Ovary (tissue), 9 donors: ENCODE measurements around the gene CAPN13. TPM values are rescaled to one million over a fixed set of nuclear protein-coding genes. Genes with fewer than 3 reads are reported as not detected.

Source experiments
- DNase-seq, 5 donors: peaks; one replicate each; pipeline ENCODE4 v3.0.0-alpha.2; 2019 to 2020
- H3K27ac ChIP-seq, 2 donors: fragments of 200-600 bp; one replicate each; pipeline versions ENCODE4 v1.5.1 to v1.8.0; 2019 to 2022
- H3K27me3 ChIP-seq: fragments of 200-600 bp; one replicate; pipeline ENCODE4 v1.8.0; 2022
- H3K36me3 ChIP-seq: fragments of 200-600 bp; sonication (generic); one replicate; pipeline ENCODE4 v1.5.1; 2019
- H3K4me1 ChIP-seq: one replicate; pipeline ENCODE4 v1.8.1; 2013; ENCODE audit warnings: mild to moderate bottlenecking, moderate library complexity; ENCODE audit not compliant: insufficient read depth
- H3K4me3 ChIP-seq: fragments of 200-600 bp; sonication (generic); one replicate; pipeline ENCODE4 v1.5.1; 2017
- H3K9me3 ChIP-seq, 2 donors: fragments of 200-600 bp in 1 of 2; sonication (generic) in 1 of 2; one replicate each; pipeline versions ENCODE4 v1.5.1 to v1.8.1; 2013 to 2019; ENCODE audit warnings: mild to moderate bottlenecking in 1 of 2, moderate library complexity in 1 of 2
- EP300 ChIP-seq: sonication (generic); formaldehyde crosslinking; IDR thresholded peaks from one replicate; pipeline ENCODE4 v1.6.1; 2017; ENCODE audit warnings: antibody characterized with exemption
- POLR2A ChIP-seq: fragments of 450-650 bp; IDR thresholded peaks from one replicate; pipeline ENCODE4 v1.6.1; 2017; ENCODE audit warnings: antibody characterized with exemption, mild to moderate bottlenecking, moderate library complexity
- WGBS, 3 donors: extraction: QIAGEN DNeasy Blood & Tissue Kit in 1 of 3; methylation state at CpG; one replicate each; pipeline versions ENCODE4 v1.1.5 to v1.1.7; 2013 to 2017; 5-methylcytosine and 5-hydroxymethylcytosine counted together
- intact Hi-C, 4 donors: fragments of 100-400 bp; cut with DNase I; formaldehyde crosslinking; loops; one replicate each; pipeline versions ENCODE4 v1.11.0 to v1.15.1; 2022 to 2023
- polyA plus RNA-seq, 2 donors: library from polyadenylated mRNA; stranded (reverse); fragments of 200-250 nt in 1 of 2; fragments of 350-450 nt in 1 of 2; fragmentation: Illumina TruSeq in 1 of 2; extraction: RNeasy Lipid Tissue Mini Kit (QIAGEN cat#74804) in 1 of 2; gene quantifications; one replicate each; pipeline ENCODE4 v1.2.3, GENCODE V29; 2013 to 2014
- total RNA-seq, 7 donors: library from RNA; depleted of rRNA in 2 of 7; stranded (reverse); fragments of >200 nt in 2 of 7; fragmentation: NEBNext Ultra II Directional in 3 of 7; extraction: Animal tissue kit (Norgen Biotek cat#: 25700) in 3 of 7; gene quantifications; one replicate each; pipeline versions ENCODE4 v1.1.0 to v1.2.4, GENCODE V29; 2016 to 2023
- TF ChIP-seq, protein P1 (sequence below), 3 donors: fragments of 450-650 bp in 2 of 3; fragments of 200-600 bp in 1 of 3; IDR thresholded peaks; one replicate each; pipeline versions ENCODE4 v1.5.1 to v1.8.0; 2016 to 2022; ENCODE audit warnings: antibody characterized with exemption in 3 of 3, mild to moderate bottlenecking in 1 of 3
- donor health status: DM: no; HTN: no; CAD: no; lungs with moderate emphysema.
- donor health status: DM: no; HTN: no; CAD: no.
- donor health status: Bipolar disorder and iron deficiency.
- donor health status: DM: yes; HTN: yes; CAD: no.
- donor health status: DM: no; HTN: no; CAD: no.
- donor health status: DM: yes; HTN: yes; CAD: no.

Gene CAPN13
- total and polyA plus RNA-seq, 9 donors: 0.05 to 2.5 (median 0.30) TPM; not detected in 4

DNA sequence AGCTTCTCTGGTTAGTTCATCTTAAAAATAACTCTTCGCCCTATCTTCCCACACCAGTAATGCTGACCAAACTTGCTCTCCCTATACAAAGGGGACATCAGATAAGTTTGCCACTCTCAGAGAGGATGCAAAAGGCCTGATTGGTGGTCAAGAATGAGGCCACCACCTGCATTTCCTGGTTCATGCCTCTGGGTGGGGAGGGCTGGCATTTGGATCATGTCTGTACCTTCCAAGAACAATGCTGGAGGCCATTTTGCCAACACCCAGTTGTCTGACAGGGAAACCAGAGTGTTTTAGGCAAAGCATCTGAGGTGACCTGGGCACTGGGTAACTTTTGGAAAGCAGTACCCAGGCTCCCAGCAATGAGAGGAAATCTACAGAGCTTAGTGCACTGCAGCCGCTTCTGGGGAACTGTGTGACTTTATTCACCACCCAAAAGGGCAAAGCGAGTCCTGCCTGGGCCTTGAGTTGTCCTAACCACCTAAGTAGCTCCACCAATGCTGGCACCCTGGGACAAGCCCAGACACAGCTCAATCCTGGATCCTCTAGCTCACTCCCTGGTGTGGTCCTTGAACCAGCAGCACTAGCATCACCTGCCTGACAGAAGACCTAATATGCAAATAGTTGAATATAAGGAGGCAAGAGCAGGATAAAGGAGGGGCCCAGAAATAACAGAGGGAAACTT lies 35.1 kb downstream of the CAPN13 start:
- TF ChIP-seq POLR2A (no peak), EP300 (no peak)
- TF ChIP-seq, protein P1, sequence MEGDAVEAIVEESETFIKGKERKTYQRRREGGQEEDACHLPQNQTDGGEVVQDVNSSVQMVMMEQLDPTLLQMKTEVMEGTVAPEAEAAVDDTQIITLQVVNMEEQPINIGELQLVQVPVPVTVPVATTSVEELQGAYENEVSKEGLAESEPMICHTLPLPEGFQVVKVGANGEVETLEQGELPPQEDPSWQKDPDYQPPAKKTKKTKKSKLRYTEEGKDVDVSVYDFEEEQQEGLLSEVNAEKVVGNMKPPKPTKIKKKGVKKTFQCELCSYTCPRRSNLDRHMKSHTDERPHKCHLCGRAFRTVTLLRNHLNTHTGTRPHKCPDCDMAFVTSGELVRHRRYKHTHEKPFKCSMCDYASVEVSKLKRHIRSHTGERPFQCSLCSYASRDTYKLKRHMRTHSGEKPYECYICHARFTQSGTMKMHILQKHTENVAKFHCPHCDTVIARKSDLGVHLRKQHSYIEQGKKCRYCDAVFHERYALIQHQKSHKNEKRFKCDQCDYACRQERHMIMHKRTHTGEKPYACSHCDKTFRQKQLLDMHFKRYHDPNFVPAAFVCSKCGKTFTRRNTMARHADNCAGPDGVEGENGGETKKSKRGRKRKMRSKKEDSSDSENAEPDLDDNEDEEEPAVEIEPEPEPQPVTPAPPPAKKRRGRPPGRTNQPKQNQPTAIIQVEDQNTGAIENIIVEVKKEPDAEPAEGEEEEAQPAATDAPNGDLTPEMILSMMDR (IDR thresholded peaks at IDR 0.05): no peak
- no peak overlapping the region for H3K4me3 ChIP-seq
- WGBS, 3 donors: 89 to 93% (median 93%) methylated on average over 3 of the region's 3 CpGs
- H3K27me3 ChIP-seq: no peaks in the 10 kb centered on the region
- H3K27ac ChIP-seq: no peak overlapping the region
- H3K9me3 ChIP-seq: no peaks in the 10 kb centered on the region
- no peak for DNase-seq
- intact Hi-C loops: no loop called here
- no peaks in the 10 kb centered on the region for H3K4me1 ChIP-seq
- no peaks in the 10 kb centered on the region for H3K36me3 ChIP-seq

DNA sequence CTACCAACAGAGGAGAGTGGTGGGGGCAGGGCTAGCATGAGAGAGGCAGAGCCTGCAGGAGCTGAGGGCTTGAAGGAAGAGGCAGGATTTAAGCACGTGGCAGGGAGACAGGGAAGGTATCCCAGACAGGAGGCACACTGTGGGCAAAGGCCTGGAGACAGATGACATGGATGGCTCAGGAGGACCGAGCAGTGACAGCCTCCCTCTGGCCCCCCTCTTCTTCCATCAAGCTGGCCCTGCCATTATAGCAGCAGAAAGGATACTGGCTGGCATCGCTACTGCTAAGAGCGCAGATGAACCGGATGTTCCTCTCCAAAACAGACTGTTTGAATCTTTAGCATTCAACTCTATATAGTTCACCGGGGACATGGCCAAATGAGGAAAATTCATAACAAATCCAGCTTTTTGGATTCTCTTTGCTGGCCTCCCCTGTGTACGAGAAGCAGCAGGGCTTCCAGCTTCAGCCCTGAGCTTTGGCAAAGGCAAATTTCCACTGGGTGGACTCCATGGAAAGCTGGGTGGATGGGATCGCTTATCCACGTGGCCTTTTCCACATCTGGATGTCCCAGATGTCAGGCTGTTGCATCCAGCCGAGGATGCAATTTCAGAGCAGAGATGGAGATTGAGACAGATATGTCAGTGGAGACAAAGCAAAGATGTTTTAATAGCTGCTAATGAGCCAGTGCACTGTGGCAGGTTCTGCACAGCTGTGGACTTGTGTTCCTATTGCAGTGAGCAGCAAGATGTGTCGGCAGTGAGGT lies 36.2 kb downstream of the CAPN13 start:
- no peaks in the 10 kb centered on the region for H3K4me1 ChIP-seq
- no peaks in the 10 kb centered on the region for H3K9me3 ChIP-seq
- no peak overlapping the region for H3K4me3 ChIP-seq
- WGBS, 3 donors: 68 to 76% (median 73%) methylated on average over 11 of the region's 11 CpGs
- intact Hi-C loops: no loop called here
- TF ChIP-seq POLR2A (no peak), EP300 (no peak)
- TF ChIP-seq, protein P1 (IDR thresholded peaks at IDR 0.05): no peak
- no peaks in the 10 kb centered on the region for H3K36me3 ChIP-seq
- no peak for DNase-seq
- no peak overlapping the region for H3K27ac ChIP-seq
- no peaks in the 10 kb centered on the region for H3K27me3 ChIP-seq

DNA sequence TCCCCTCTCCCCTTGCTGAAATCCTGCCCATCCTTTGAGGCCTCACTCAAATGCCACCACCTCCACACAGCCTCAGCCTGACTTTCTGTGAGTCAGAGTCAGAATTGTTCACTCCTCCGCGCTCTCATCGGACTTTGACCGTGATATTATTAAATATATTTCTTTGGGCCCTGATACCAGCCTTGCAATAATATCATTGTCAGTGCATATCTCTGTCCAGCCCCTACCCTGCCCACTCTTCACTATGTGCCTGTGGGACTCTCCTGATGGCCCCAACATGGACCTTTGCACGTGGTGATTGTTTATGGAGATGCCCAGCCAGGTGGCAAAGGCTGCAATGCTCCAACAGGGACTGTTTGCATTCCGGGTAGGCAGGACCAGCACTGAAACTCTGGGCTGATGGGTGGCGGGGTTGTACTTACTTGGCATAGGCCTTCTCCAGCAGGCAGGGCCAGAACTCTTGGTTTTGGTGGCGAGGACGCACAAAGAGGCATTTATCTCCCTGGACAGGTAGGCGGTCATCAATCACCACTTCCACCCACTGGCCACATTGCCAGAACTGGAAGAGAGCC lies 37.3 kb downstream of the CAPN13 start:
- WGBS, 3 donors: 62 to 85% (median 65%) methylated on average over 10 of the region's 10 CpGs

DNA sequence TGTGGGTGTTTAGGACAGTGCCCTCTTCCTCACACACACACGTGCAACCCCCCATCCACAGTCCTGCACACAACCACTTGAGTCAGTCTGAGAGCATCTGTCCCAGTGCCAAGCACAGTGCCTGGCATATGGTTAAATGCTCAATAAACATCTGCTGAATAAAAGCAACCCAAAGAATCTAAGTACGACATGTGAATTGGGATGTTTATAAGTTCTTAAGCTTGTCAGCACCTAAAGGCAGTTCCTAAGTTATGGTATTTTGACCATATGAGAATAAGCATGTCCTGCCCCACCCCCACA lies 37.8 kb downstream of the CAPN13 start:
- 67 to 83% (median 68%) methylated on average over 2 of the region's 2 CpGs for WGBS, 3 donors
- no peak for DNase-seq
- H3K9me3 ChIP-seq: no peaks in the 10 kb centered on the region
- no peaks in the 10 kb centered on the region for H3K4me1 ChIP-seq
- no peak overlapping the region for H3K27ac ChIP-seq
- intact Hi-C loops: no loop called here
- H3K36me3 ChIP-seq: no peaks in the 10 kb centered on the region
- no peaks in the 10 kb centered on the region for H3K27me3 ChIP-seq
- H3K4me3 ChIP-seq: no peak overlapping the region
- TF ChIP-seq POLR2A (no peak), EP300 (no peak)
- TF ChIP-seq, protein P1 (IDR thresholded peaks at IDR 0.05): no peak

More for the DNA sequence above, 37.3 kb downstream of the CAPN13 start:
- DNase-seq: no peak
- H3K27ac ChIP-seq: no peak overlapping the region
- H3K36me3 ChIP-seq: no peaks in the 10 kb centered on the region
- intact Hi-C loops: no loop called here
- no peaks in the 10 kb centered on the region for H3K27me3 ChIP-seq
- TF ChIP-seq POLR2A (no peak), EP300 (no peak)
- TF ChIP-seq, protein P1 (IDR thresholded peaks at IDR 0.05): no peak
- no peaks in the 10 kb centered on the region for H3K4me1 ChIP-seq
- no peaks in the 10 kb centered on the region for H3K9me3 ChIP-seq
- H3K4me3 ChIP-seq: no peak overlapping the region
